SK-N-SH treated with all-trans-retinoic acid at 6 μM for 48 hours (cell line): ENCODE data around the gene PTPRCAP.
"Not testable (repeated sequence)": the region's sequence is repeated elsewhere in the genome, so short reads cannot be mapped to it uniquely, and the experiment has no call there.

ENCODE experiments used
- ATAC-seq: fragments of 200-7000 bp; cut with Tn5 transposase; 3 replicates; pipeline ENCODE4 v1.9.1; 2020; ENCODE audit warnings: mild to moderate bottlenecking, moderate library complexity
- BACH2 ChIP-seq: fragments of 250-450 bp; sonication (Bioruptor Pico); IDR thresholded peaks from 2 replicates; pipeline ENCODE4 v1.9.0; 2021; ENCODE audit warnings: mild to moderate bottlenecking, borderline replicate concordance
- CSDC2 ChIP-seq: fragments of 250-450 bp; sonication (Bioruptor Pico); IDR thresholded peaks from 2 replicates; pipeline ENCODE4 v1.5.0; 2020; ENCODE audit warnings: mild to moderate bottlenecking, moderate library complexity
- ESRRG ChIP-seq: fragments of 250-450 bp; sonication (Bioruptor Pico); IDR thresholded peaks from 2 replicates; pipeline ENCODE4 v1.6.1; 2021; ENCODE audit warnings: mild to moderate bottlenecking
- ISL1 ChIP-seq: fragments of 250-450 bp; sonication (Bioruptor Pico); IDR thresholded peaks from 2 replicates; pipeline ENCODE4 v2.1.2; 2022; ENCODE audit warnings: mild to moderate bottlenecking, moderate library complexity
- OSR1 ChIP-seq: fragments of 250-450 bp; sonication (Bioruptor Pico); IDR thresholded peaks from 2 replicates; pipeline ENCODE4 v1.8.0; 2022; ENCODE audit warnings: moderate library complexity, mild to moderate bottlenecking, inconsistent platforms
- PATZ1 ChIP-seq: fragments of 250-450 bp; sonication (Bioruptor Pico); IDR thresholded peaks from 2 replicates; pipeline ENCODE4 v1.8.0; 2020; ENCODE audit warnings: mild to moderate bottlenecking, moderate library complexity, borderline replicate concordance
- PPARA ChIP-seq: fragments of 250-450 bp; sonication (Bioruptor Pico); IDR thresholded peaks from 2 replicates; pipeline ENCODE4 v1.5.0; 2020; ENCODE audit warnings: mild to moderate bottlenecking, borderline replicate concordance
- RARB ChIP-seq: fragments of 250-450 bp; sonication (Bioruptor Pico); IDR thresholded peaks from 2 replicates; pipeline ENCODE4 v1.8.0; 2021; ENCODE audit warnings: mild to moderate bottlenecking, moderate library complexity
- TCF4 ChIP-seq: fragments of 250-450 bp; sonication (Bioruptor Pico); IDR thresholded peaks from 2 replicates; pipeline ENCODE4 v1.8.0; 2021; ENCODE audit warnings: mild to moderate bottlenecking, moderate library complexity, borderline replicate concordance
- TOX ChIP-seq: fragments of 250-450 bp; sonication (Bioruptor Pico); IDR thresholded peaks from 2 replicates; pipeline ENCODE4 v1.8.0; 2021; ENCODE audit warnings: mild to moderate bottlenecking, moderate library complexity, borderline replicate concordance
- ZC3H10 ChIP-seq: fragments of 250-450 bp; sonication (Bioruptor Pico); IDR thresholded peaks from 2 replicates; pipeline ENCODE4 v1.5.1; 2021; ENCODE audit warnings: mild to moderate bottlenecking, moderate library complexity
- ZFP3 ChIP-seq: fragments of 250-450 bp; sonication (Bioruptor Pico); IDR thresholded peaks from 2 replicates; pipeline ENCODE4 v1.5.0; 2020; ENCODE audit warnings: mild to moderate bottlenecking, moderate library complexity
- ZFP30 ChIP-seq: fragments of 450-650 bp; formaldehyde crosslinking; IDR thresholded peaks from 2 replicates; pipeline ENCODE4 v1.5.0; 2022; ENCODE audit warnings: mild to moderate bottlenecking, moderate library complexity
- ZNF565 ChIP-seq: fragments of 450-650 bp; formaldehyde crosslinking; conservative IDR thresholded peaks from 2 replicates; pipeline ENCODE4 v1.5.0; 2020; ENCODE audit warnings: low read depth, mild to moderate bottlenecking, moderate library complexity
- ZNF70 ChIP-seq: fragments of 450-650 bp; formaldehyde crosslinking; IDR thresholded peaks from 2 replicates; pipeline ENCODE4 v1.5.0; 2020; ENCODE audit warnings: mild to moderate bottlenecking, moderate library complexity
- ZNF8 ChIP-seq: fragments of 450-650 bp; formaldehyde crosslinking; IDR thresholded peaks from 2 replicates; pipeline ENCODE4 v1.5.0; 2020; ENCODE audit warnings: mild to moderate bottlenecking, moderate library complexity
- TF ChIP-seq, protein P1 (sequence below): fragments of 250-450 bp; sonication (Bioruptor Pico); IDR thresholded peaks from 2 replicates; pipeline ENCODE4 v1.5.1; 2020; ENCODE audit warnings: low read depth, mild to moderate bottlenecking, moderate library complexity
- TF ChIP-seq, protein P2 (sequence below): fragments of 250-450 bp; sonication (Bioruptor Pico); IDR thresholded peaks from 2 replicates; pipeline ENCODE4 v1.5.1; 2021; ENCODE audit warnings: mild to moderate bottlenecking, moderate library complexity
- TF ChIP-seq, protein P3 (sequence below): fragments of 250-450 bp; sonication (Bioruptor Pico); IDR thresholded peaks from 2 replicates; pipeline ENCODE4 v1.8.0; 2021; ENCODE audit warnings: low read depth, mild to moderate bottlenecking, moderate library complexity, borderline replicate concordance
- TF ChIP-seq, protein P4 (sequence below): fragments of 250-450 bp; sonication (Bioruptor Pico); IDR thresholded peaks from 2 replicates; pipeline ENCODE4 v1.5.0; 2020; ENCODE audit warnings: mild to moderate bottlenecking, moderate library complexity

PTPRCAP gene

DNA sequence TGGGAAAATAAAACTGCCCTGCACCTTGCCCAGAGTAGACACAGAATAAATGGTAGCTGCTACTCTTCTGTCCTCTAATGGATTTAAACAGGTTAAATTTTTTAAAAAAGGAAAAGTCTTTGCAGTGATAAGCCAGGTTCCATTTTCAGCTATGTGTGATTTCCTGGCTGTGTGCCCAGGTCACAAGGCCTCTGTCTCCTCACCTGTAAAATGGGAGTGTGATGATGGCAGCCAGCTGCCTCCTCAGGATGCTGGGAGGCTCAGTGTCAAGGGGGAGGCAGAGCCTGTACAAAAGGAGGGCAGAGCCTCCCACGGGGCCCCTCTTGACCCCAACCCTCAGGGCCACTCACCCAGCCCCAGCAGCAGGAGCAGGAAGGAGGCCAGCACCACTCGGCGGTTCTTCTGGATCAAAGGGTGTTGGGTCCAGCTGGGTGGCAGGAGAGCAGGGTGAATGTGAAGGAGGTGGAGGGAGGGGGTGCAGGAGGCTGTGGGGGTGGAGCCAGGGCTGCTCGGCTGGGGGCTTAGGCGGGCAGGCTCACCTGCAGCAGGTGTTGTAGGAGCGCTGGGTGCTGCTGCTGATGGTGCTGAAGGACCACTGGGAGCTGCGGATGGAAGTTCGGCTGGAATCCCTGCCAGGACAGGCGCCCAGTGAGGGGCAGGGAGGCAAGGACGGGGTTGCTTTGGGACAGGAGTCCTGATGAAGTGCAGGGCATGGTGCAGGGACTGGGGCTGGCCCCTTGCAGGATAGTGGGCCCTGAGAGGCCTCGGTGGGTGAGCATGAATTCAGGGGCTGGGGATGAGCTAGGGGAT lies 29.7 kb upstream of the PTPRCAP start:
- ATAC-seq = no peak
- TF ChIP-seq, protein P1, sequence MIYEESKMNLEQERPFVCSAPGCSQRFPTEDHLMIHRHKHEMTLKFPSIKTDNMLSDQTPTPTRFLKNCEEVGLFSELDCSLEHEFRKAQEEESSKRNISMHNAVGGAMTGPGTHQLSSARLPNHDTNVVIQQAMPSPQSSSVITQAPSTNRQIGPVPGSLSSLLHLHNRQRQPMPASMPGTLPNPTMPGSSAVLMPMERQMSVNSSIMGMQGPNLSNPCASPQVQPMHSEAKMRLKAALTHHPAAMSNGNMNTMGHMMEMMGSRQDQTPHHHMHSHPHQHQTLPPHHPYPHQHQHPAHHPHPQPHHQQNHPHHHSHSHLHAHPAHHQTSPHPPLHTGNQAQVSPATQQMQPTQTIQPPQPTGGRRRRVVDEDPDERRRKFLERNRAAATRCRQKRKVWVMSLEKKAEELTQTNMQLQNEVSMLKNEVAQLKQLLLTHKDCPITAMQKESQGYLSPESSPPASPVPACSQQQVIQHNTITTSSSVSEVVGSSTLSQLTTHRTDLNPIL (CRISPR knock-in tag) = no peak
- TF ChIP-seq, protein P2, sequence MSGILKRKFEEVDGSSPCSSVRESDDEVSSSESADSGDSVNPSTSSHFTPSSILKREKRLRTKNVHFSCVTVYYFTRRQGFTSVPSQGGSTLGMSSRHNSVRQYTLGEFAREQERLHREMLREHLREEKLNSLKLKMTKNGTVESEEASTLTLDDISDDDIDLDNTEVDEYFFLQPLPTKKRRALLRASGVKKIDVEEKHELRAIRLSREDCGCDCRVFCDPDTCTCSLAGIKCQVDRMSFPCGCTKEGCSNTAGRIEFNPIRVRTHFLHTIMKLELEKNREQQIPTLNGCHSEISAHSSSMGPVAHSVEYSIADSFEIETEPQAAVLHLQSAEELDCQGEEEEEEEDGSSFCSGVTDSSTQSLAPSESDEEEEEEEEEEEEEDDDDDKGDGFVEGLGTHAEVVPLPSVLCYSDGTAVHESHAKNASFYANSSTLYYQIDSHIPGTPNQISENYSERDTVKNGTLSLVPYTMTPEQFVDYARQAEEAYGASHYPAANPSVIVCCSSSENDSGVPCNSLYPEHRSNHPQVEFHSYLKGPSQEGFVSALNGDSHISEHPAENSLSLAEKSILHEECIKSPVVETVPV (CRISPR knock-in tag) = no peak
- TF ChIP-seq ZNF8 (CRISPR knock-in tag) = no peak
- TF ChIP-seq PATZ1 (CRISPR knock-in tag) = no peak
- TF ChIP-seq ESRRG (CRISPR knock-in tag) = no peak
- TF ChIP-seq, protein P3, sequence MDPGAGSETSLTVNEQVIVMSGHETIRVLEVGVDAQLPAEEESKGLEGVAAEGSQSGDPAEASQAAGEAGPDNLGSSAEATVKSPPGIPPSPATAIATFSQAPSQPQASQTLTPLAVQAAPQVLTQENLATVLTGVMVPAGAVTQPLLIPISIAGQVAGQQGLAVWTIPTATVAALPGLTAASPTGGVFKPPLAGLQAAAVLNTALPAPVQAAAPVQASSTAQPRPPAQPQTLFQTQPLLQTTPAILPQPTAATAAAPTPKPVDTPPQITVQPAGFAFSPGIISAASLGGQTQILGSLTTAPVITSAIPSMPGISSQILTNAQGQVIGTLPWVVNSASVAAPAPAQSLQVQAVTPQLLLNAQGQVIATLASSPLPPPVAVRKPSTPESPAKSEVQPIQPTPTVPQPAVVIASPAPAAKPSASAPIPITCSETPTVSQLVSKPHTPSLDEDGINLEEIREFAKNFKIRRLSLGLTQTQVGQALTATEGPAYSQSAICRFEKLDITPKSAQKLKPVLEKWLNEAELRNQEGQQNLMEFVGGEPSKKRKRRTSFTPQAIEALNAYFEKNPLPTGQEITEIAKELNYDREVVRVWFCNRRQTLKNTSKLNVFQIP = no peak
- TF ChIP-seq ZFP3 = no peak
- no peak for TF ChIP-seq ZNF70 (CRISPR knock-in tag)
- no peak for TF ChIP-seq ISL1 (CRISPR knock-in tag)
- TF ChIP-seq ZNF565 (CRISPR knock-in tag) = no peak
- TF ChIP-seq, all 23 proteins: peak for 0

DNA sequence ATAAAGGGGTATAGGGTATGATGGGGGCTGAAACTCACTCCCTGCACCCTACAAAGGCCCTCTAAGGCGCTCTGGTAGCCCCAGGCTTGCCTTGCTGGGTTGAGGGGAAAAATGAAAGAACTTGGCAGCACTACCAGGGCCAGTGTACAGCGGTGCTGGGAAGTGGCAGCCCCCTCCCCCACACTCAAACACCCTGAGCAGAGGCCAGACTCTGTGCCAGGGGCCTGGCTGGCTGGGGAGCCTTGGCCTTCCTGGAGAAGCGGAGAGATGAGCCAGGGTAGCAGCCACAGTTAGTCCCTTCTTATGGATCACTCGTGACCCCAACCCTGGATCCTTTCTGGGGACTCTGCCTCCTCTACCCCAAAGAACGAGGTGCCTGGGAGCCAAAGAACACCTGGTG lies 28.9 kb upstream of the PTPRCAP start:
- no peak for TF ChIP-seq RARB (CRISPR knock-in tag)
- TF ChIP-seq ZNF565 (CRISPR knock-in tag) = no peak
- TF ChIP-seq, protein P3 = no peak
- no peak for TF ChIP-seq ZFP3
- no peak for TF ChIP-seq ZNF70 (CRISPR knock-in tag)
- TF ChIP-seq BACH2 (CRISPR knock-in tag) = no peak
- no peak for TF ChIP-seq TOX (CRISPR knock-in tag)
- no peak for TF ChIP-seq ZNF8 (CRISPR knock-in tag)
- no peak for TF ChIP-seq TCF4 (CRISPR knock-in tag)
- no peak for TF ChIP-seq ZFP30 (CRISPR knock-in tag)
- no peak for TF ChIP-seq OSR1 (CRISPR knock-in tag)
- TF ChIP-seq, protein P4, sequence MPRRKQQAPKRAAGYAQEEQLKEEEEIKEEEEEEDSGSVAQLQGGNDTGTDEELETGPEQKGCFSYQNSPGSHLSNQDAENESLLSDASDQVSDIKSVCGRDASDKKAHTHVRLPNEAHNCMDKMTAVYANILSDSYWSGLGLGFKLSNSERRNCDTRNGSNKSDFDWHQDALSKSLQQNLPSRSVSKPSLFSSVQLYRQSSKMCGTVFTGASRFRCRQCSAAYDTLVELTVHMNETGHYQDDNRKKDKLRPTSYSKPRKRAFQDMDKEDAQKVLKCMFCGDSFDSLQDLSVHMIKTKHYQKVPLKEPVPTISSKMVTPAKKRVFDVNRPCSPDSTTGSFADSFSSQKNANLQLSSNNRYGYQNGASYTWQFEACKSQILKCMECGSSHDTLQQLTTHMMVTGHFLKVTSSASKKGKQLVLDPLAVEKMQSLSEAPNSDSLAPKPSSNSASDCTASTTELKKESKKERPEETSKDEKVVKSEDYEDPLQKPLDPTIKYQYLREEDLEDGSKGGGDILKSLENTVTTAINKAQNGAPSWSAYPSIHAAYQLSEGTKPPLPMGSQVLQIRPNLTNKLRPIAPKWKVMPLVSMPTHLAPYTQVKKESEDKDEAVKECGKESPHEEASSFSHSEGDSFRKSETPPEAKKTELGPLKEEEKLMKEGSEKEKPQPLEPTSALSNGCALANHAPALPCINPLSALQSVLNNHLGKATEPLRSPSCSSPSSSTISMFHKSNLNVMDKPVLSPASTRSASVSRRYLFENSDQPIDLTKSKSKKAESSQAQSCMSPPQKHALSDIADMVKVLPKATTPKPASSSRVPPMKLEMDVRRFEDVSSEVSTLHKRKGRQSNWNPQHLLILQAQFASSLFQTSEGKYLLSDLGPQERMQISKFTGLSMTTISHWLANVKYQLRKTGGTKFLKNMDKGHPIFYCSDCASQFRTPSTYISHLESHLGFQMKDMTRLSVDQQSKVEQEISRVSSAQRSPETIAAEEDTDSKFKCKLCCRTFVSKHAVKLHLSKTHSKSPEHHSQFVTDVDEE = no peak
- TF ChIP-seq PPARA (CRISPR knock-in tag) = no peak
- no peak for TF ChIP-seq ESRRG (CRISPR knock-in tag)
- TF ChIP-seq ZC3H10 (CRISPR knock-in tag) = no peak
- no peak for TF ChIP-seq CSDC2 (CRISPR knock-in tag)
- TF ChIP-seq, protein P1 (CRISPR knock-in tag) = no peak
- no peak for ATAC-seq

GRCh38 chr11:67465530-67465929 lies 28.0 kb upstream of the PTPRCAP start:
- not testable (repeated sequence) for ATAC-seq
